Nephron progenitor cell (in vitro differentiated cells): ENCODE data around the gene GLIS1.

Source experiments
- DNase-seq: peaks from one replicate; pipeline ENCODE4 v3.0.0; 2021
- H3K27ac Mint-ChIP-seq: 2 replicates; pipeline ENCODE4 v1.8.0; 2021; ENCODE audit warnings: mild to moderate bottlenecking, moderate library complexity, mixed read lengths
- H3K27me3 Mint-ChIP-seq: 2 replicates; pipeline ENCODE4 v1.8.0; 2021; ENCODE audit warnings: mild to moderate bottlenecking, low read depth, mixed read lengths; ENCODE audit not compliant: poor library complexity
- H3K36me3 Mint-ChIP-seq: 2 replicates; pipeline ENCODE4 v1.8.0; 2021; ENCODE audit warnings: low read depth, mixed read lengths
- H3K4me1 Mint-ChIP-seq: 2 replicates; pipeline ENCODE4 v1.8.0; 2021; ENCODE audit warnings: mixed read lengths
- H3K4me3 Mint-ChIP-seq: 2 replicates; pipeline ENCODE4 v1.8.0; 2021; ENCODE audit warnings: mild to moderate bottlenecking, moderate library complexity, mixed read lengths
- H3K9me3 Mint-ChIP-seq: 2 replicates; pipeline ENCODE4 v1.8.0; 2021; ENCODE audit warnings: mild to moderate bottlenecking, moderate library complexity, mixed read lengths
- TF ChIP-seq, protein P1 (sequence below): fragments of 200-600 bp; sonication (generic); IDR thresholded peaks from 2 replicates; pipeline ENCODE4 v1.5.0; 2021; ENCODE audit warnings: antibody characterized with exemption

The GLIS1 gene

GRCh38 chr1:53508991-53509666 is 229.8 kb downstream of the GLIS1 start:
- peak overlapping the region; percentile 83 for H3K27ac Mint-ChIP-seq
- no peaks in the 10 kb centered on the region for H3K9me3 Mint-ChIP-seq
- TF ChIP-seq, protein P1, sequence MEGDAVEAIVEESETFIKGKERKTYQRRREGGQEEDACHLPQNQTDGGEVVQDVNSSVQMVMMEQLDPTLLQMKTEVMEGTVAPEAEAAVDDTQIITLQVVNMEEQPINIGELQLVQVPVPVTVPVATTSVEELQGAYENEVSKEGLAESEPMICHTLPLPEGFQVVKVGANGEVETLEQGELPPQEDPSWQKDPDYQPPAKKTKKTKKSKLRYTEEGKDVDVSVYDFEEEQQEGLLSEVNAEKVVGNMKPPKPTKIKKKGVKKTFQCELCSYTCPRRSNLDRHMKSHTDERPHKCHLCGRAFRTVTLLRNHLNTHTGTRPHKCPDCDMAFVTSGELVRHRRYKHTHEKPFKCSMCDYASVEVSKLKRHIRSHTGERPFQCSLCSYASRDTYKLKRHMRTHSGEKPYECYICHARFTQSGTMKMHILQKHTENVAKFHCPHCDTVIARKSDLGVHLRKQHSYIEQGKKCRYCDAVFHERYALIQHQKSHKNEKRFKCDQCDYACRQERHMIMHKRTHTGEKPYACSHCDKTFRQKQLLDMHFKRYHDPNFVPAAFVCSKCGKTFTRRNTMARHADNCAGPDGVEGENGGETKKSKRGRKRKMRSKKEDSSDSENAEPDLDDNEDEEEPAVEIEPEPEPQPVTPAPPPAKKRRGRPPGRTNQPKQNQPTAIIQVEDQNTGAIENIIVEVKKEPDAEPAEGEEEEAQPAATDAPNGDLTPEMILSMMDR, result no peak
- peak; percentile 49 for DNase-seq
- no peak overlapping the region for H3K4me3 Mint-ChIP-seq
- peaks cover 60% of the 10 kb centered on the region for H3K4me1 Mint-ChIP-seq
- peaks cover 3% of the 10 kb centered on the region for H3K27me3 Mint-ChIP-seq
- no peaks in the 10 kb centered on the region for H3K36me3 Mint-ChIP-seq

GRCh38 chr1:53508056-53508990 is 230.6 kb downstream of the GLIS1 start:
- Mint-ChIP-seq H3K4me3 (no peak overlapping the region), H3K36me3 (no peaks in the 10 kb centered on the region), H3K4me1 (peaks cover 60% of the 10 kb centered on the region), H3K9me3 (no peaks in the 10 kb centered on the region), H3K27me3 (peaks cover 3% of the 10 kb centered on the region), H3K27ac (no peak overlapping the region)
- DNase-seq, result no peak
- TF ChIP-seq, protein P1, result no peak

DNA sequence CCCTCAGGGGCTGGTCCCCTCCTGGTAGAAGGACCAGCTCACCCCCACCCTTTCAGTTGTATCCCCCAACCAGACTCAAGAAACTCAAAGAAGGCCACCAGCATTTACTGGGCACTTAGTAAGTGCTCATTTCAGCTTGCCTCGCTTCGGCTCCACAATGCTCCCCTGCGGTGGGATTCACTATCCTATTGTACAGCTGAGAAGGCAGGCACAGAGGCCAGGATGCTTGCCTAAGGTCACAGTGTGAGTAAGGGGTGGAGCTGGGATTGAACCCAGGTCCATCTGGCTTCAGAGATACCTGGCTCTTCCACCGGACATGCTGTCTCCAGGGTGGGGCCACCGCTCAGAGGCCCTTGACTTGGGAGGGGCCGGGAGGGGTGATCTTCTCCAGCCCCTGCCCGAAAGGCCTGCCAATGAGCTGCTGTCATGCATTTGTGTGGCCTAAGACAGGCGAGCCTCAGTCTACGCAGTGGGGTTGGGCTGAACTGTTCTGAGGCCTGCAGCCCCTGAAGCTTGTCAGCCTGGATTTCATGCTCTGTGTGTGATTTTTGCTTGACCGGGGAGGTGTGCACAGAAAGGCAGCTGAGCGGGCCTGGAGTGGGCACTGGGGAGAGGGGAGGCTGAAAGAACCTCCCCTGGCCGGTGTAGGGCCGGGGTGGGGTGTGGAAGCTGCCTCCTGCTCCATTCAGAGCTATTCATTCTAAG is 231.7 kb downstream of the GLIS1 start:
- TF ChIP-seq, protein P1, result no peak
- peaks cover 52% of the 10 kb centered on the region for H3K4me1 Mint-ChIP-seq
- H3K36me3 Mint-ChIP-seq, result no peaks in the 10 kb centered on the region
- H3K4me3 Mint-ChIP-seq, result no peak overlapping the region
- no peak for DNase-seq
- no peaks in the 10 kb centered on the region for H3K27me3 Mint-ChIP-seq
- H3K27ac Mint-ChIP-seq, result no peak overlapping the region
- no peaks in the 10 kb centered on the region for H3K9me3 Mint-ChIP-seq

DNA sequence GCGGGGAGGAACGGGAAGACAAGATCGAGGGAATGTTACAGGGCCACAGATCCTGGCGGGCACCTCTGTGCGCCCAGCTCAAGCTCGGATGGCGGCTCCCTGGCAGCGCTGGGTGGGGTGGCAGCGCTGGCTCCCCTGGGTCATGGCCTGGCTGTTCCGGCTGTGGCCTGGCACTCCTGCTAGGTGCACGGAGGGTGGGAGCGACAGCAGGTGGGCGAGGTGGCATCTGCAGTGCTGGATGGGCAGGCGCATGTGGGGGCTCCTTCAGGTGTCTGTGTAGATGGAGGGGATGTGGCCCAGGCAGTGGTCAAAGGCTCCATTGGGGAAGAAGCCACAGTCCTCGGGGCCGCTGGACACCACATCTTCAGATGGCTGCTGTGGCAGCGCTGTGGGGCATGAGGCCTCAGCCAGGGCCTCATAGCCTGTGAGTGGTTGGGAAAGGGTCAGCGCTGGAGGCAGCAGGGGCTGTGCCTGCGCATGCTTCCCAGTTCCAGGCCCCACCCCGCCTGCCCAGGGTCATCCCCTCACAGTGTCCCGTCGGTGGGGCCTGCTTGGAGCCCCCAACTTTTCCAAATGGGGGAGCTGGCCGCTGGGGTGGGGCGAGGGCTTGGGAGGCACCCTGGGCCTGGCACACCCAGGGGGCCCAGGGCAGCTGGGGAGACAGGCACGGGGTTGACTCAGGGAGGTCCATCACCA is 232.5 kb downstream of the GLIS1 start:
- Mint-ChIP-seq H3K36me3 (no peaks in the 10 kb centered on the region), H3K4me3 (no peak overlapping the region), H3K9me3 (no peaks in the 10 kb centered on the region), H3K4me1 (peaks cover 45% of the 10 kb centered on the region), H3K27me3 (no peaks in the 10 kb centered on the region), H3K27ac (no peak overlapping the region)
- DNase-seq, result no peak
- TF ChIP-seq, protein P1, result no peak

- TF ChIP-seq, protein P1, result no peak
- H3K36me3 Mint-ChIP-seq, result no peaks in the 10 kb centered on the region
- peaks cover 45% of the 10 kb centered on the region for H3K4me1 Mint-ChIP-seq
- no peaks in the 10 kb centered on the region for H3K9me3 Mint-ChIP-seq
- no peak overlapping the region for H3K27ac Mint-ChIP-seq
- no peak for DNase-seq
- H3K4me3 Mint-ChIP-seq, result no peak overlapping the region
- H3K27me3 Mint-ChIP-seq, result no peaks in the 10 kb centered on the region
Measured at GRCh38 chr1:53505891-53506290, 233.1 kb downstream of the GLIS1 start.
